GM12864 (cell line): Measurements from ENCODE around the gene GIMAP6.

Source experiments
- DNase-seq: peaks from one replicate; pipeline ENCODE4 v3.0.0-alpha.2; 2011; ENCODE audit warnings: low read depth
- H3K4me3 ChIP-seq: 2 replicates; pipeline ENCODE4 v1.5.1; 2011; ENCODE audit warnings: mild to moderate bottlenecking, low read depth, low read length, control low read depth
- TF ChIP-seq, protein P1 (sequence below): IDR thresholded peaks from 2 replicates; pipeline ENCODE4 v1.5.1; 2011; ENCODE audit warnings: low read depth, mild to moderate bottlenecking, moderate library complexity, low read length, control low read depth, inconsistent platforms; ENCODE audit errors: missing control alignments

GIMAP6 gene

DNA sequence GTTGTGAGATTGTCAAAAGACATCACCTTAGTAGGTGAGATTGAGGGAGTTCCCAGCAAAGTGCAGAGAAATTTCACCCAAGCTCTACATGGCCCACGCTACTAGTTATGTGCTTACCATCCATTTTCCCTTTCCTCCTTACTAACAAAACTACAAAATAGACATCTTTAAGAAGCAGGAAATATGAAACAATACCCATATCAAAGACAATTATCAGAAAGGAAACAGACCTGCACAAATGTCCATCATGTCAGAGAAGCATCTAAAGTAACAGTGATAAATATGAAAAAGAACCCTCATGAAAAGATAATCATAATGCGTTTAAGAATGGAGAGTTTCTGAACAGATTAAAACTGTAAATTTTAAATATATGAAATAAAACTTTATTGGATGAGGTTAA lies 36.8 kb downstream of the GIMAP6 start:
- no peak for DNase-seq
- TF ChIP-seq, protein P1, sequence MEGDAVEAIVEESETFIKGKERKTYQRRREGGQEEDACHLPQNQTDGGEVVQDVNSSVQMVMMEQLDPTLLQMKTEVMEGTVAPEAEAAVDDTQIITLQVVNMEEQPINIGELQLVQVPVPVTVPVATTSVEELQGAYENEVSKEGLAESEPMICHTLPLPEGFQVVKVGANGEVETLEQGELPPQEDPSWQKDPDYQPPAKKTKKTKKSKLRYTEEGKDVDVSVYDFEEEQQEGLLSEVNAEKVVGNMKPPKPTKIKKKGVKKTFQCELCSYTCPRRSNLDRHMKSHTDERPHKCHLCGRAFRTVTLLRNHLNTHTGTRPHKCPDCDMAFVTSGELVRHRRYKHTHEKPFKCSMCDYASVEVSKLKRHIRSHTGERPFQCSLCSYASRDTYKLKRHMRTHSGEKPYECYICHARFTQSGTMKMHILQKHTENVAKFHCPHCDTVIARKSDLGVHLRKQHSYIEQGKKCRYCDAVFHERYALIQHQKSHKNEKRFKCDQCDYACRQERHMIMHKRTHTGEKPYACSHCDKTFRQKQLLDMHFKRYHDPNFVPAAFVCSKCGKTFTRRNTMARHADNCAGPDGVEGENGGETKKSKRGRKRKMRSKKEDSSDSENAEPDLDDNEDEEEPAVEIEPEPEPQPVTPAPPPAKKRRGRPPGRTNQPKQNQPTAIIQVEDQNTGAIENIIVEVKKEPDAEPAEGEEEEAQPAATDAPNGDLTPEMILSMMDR, result no peak

DNA sequence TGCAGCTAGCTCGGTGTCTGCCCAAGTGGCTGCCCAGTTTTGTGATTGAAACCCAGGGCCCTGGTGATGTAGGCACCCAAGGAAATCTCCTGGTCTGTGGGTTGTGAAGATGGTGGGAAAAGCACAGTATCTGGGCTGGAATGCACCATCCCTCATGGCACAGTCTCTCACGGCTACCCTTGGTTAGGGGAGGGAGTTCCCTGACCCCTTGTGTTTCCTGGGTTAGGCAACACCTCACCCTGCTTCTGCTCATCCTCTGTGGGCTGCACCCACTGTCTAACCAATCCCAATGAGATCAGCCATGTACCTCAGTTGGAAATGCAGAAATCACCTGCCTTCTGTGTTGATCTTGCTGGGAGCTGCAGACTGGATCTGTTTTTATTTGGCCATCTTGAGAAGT lies 37.4 kb downstream of the GIMAP6 start:
- DNase-seq, result no peak
- H3K4me3 ChIP-seq, result no peak overlapping the region
- TF ChIP-seq, protein P1, result no peak

More for the DNA sequence above, 36.8 kb downstream of the GIMAP6 start:
- H3K4me3 ChIP-seq, result no peak overlapping the region

DNA sequence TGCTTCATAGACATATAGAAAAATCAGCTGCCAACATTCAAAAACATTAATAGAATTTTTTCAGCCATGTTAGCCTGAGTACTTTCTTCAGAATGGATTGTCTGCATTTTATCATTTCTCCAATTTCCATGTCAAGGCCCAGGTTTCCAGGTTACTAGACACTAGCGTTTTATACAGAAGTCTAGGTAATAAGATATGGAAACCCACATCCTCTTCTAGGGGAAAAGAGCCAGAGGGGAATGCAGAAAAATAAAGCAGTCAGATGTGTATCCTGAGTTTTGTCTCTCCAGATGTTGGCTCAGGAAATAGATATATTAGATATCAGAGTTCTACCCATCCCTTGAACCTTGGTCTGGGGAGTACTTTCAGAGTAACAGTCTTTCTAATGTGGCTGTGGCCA lies 44.6 kb downstream of the GIMAP6 start:
- no peak overlapping the region for H3K4me3 ChIP-seq
- DNase-seq, result no peak
- TF ChIP-seq, protein P1, result no peak

DNA sequence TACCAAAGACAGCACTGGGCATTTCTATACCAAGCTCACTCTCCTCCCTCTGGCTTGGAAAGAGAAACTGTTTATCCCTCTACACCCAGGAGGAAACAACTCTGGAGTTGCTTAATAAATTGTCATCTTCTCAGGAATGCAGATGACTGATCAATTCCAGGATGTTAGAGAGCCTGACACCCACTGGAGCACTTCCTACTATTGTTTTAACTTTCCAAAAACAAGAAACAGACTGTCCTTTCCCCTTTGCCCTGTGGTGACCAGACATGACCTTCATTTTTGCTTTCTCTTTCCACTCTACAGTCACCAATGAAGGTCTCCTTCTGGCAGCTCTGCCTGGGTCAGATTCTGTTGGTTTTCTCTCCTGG lies 45.4 kb downstream of the GIMAP6 start:
- TF ChIP-seq, protein P1, result no peak
- no peak overlapping the region for H3K4me3 ChIP-seq
- no peak for DNase-seq

DNA sequence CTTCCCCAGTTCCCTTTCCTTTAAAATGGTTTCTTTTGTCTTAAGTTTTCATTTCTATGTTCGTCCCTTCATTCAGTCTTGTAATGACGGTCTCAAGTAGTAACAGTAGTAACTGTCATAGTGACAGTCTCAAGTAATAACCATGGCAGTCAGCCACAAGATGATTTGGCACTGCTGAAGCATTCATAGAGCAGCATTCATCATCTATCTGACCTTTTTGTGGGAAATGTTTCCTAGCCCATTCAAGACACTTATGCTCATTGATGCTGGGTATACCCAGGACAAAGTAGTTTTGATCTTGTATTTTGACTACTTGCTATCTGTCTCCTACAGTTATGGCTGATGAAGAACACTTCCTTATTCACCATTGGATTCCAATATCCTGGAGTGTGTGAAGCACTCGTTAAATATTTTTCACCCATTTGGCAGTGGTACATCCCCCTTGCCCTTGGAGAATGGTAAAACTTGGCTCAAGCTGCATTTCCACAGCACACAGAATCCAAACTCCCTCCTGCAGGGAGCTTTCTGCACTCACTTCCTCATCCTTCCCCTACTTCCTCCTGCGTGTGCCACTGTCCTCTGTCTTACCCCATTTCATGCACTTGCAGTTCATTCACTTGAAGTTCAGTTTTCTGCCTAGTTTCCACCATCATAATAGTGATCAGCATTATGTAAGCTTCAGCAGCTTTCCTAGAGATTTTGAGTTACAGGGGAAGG lies 46.0 kb downstream of the GIMAP6 start:
- TF ChIP-seq, protein P1, result no peak
- DNase-seq, result no peak
- no peak overlapping the region for H3K4me3 ChIP-seq

DNA sequence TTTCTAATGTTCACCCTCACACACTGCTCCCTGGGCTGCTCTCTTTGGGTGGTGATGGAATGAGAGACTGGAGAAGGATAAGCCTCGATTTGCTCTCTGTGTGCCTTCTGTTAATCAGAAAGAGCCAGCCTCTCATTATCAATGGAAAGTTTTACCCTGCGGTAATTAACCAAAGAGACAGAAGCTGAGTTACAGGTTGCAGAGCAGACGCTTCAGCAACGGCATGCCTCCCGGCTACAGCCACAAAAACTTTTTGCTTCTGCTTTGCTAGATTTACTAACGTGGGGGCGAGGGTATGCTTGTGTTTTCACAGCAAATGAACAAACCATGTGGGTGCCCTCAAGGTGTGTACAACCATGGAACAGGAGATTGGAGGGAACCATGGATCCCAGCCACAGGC lies 47.0 kb downstream of the GIMAP6 start:
- no peak for DNase-seq
- no peak overlapping the region for H3K4me3 ChIP-seq
- TF ChIP-seq, protein P1, result no peak
